Adrenal gland (tissue), 5 donors: ENCODE results near the gene ZNF319.

Experiments used
- CTCF ChIP-seq, 6 experiments: fragments of 450-650 bp in 4 of 6; fragments of 200-600 bp in 2 of 6; sonication (generic) in 1 of 6; IDR thresholded peaks; 1 replicate in 5 of 6; 2 replicates in 1 of 6; pipeline versions ENCODE4 v1.5.1 to v1.8.0; 2016 to 2021; ENCODE audit warnings: antibody characterized with exemption in 6 of 6, mild to moderate bottlenecking in 2 of 6, moderate library complexity in 1 of 6
- POLR2A ChIP-seq, 2 donors: fragments of 450-650 bp; IDR thresholded peaks; one replicate each; pipeline ENCODE4 v1.6.1; 2017; ENCODE audit warnings: antibody characterized with exemption in 2 of 2, mild to moderate bottlenecking in 2 of 2, moderate library complexity in 1 of 2
- donor health status: DM: no; HTN: no; CAD: no.

- TF ChIP-seq CTCF (IDR thresholded peaks at IDR 0.05) (peak in 1 of 6 experiments; percentile 18), POLR2A (IDR thresholded peaks at IDR 0.05) (no peak)
These were observed 25.8 kb upstream of the ZNF319 start for GRCh38 chr16:58026139-58026704.
